Stimulated activated CD4-positive, alpha-beta T cell treated with anti-CD3 and anti-CD28 coated beads, Interleukin-15, amount 100 ng/mL, for 48 hours (primary cell): ENCODE data around the gene BTRC.
A peak's percentile ranks its signal among the peaks of the same experiment; 100 is the strongest.
"Not testable (repeated sequence)": the region's sequence is repeated elsewhere in the genome, so short reads cannot be mapped to it uniquely, and the experiment has no call there.

Source experiments
- DNase-seq, 2 donors: peaks; one replicate each; pipeline ENCODE4 v3.0.0-alpha.2; 2020; ENCODE audit warnings: low read depth in 2 of 2

BTRC gene

DNA sequence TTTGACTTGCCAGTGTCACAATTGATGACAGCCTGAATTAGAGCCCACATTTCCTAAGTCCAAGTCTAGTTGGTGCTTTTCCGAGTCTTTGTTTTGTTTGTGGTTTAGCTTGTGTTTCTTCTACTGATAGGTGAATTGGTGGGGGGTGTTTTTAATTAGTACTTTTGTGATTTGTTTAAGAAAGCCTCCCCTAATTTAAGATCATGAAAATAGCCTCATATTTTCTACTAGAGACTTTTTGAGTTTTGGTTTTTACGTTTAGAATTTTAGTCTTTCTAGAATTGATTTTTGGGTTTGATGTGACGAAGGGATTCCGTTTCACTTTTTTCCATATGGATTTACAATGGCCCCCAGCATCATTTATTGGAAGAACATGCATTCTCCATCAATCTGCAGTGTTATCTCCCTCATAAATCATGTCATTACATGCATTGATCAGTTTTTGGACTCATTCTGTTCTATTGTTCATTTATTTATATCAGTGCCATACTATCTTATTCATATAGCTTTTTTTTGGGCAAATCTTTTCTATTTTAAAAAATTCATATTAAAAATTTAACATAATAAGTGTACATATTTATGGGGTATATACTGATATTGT, 32.8 kb downstream of the BTRC start:
- DNase-seq, result no peak

- no peak for DNase-seq
Observed at GRCh38 chr10:101388676-101389276, 34.8 kb downstream of the BTRC start.

GRCh38 chr10:101389532-101389931, 35.6 kb downstream of the BTRC start:
- DNase-seq, result not testable (repeated sequence)

GRCh38 chr10:101389986-101390531, 36.1 kb downstream of the BTRC start:
- DNase-seq, result no peak

DNA sequence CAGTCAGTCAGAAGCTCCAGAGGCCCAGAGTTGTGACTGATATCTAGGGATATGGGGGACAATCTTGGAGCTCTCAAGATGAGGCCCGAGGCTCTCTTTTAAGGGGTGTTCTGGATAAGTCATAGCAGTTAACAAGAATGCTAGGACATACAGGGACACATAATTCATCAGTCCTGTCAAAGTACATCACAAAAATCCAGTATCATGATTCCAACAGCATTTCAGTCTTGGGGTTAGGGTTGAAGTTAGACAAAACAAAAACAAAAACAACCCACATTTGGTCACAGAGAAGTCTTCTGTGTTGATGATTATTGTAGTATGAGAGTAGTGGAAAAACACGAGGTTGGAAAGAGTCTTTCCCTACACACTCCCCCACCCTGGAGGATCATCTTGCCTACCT, 39.4 kb downstream of the BTRC start:
- DNase-seq, result no peak

GRCh38 chr10:101394524-101395133, 40.7 kb downstream of the BTRC start:
- no peak for DNase-seq

GRCh38 chr10:101397140-101397539, 43.2 kb downstream of the BTRC start:
- no peak for DNase-seq

GRCh38 chr10:101400585-101400984, 46.6 kb downstream of the BTRC start:
- DNase-seq, result no peak

DNA sequence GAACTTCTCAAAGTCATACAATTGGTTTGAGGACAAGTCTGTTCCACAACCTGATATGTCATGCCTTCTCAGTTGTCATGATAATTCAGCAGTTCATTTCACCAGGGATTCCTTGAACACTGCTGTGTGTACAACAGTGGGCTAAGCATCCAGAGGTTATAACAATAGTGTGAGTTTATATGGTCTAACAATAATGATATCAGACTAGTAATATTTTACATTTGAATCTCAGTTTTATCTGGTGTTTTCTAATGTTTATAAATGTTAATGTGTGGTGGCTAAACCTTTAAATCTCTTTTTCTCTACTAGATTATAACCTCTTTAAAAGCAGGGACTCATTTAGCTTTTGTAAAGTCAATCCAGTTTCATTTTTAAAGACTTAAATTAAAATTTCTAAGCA, 48.7 kb downstream of the BTRC start:
- no peak for DNase-seq

- DNase-seq, result no peak
Observed at GRCh38 chr10:101403161-101403560, 49.2 kb downstream of the BTRC start.

DNA sequence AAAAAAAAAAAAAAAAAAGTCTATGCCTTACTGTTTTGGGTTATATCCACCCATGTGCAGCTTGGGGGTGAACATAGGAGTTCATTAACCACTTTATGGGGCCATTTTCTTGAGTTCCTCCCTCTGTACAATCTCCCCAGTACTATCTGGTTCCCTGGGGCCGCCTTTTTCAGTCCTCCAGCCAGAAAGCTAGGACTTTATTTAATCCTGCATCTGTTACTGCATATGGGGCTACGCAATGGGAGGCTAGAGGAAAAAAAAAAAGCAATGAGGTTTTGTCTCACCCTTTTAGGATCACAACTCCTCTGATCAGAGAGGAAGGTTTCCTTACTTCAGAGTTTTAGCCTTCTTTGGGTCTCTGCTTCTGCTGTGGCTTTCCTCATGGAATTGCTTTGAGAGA, 51.0 kb downstream of the BTRC start:
- no peak for DNase-seq

GRCh38 chr10:101411598-101411997, 57.6 kb downstream of the BTRC start:
- DNase-seq, result no peak

DNA sequence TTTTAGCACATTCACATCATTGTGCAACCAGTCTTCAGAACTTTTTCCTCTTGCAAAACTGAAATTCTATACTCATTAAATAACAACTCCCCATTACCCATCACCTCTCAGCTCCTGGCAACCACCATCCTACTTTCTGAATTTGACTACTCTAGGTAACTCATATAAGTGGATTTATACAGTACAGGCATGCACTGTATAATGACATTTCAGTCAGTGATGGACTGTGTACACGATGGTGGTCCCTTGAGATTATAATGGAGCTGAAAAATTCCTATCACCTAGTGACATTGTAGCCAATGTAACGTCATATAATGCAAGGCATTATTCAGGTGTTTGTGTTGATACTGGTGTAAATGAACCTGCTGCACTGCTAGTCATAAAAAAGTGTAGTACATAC, 60.1 kb downstream of the BTRC start:
- DNase-seq, result no peak

GRCh38 chr10:101415884-101416283, 61.9 kb downstream of the BTRC start:
- DNase-seq, result no peak

DNA sequence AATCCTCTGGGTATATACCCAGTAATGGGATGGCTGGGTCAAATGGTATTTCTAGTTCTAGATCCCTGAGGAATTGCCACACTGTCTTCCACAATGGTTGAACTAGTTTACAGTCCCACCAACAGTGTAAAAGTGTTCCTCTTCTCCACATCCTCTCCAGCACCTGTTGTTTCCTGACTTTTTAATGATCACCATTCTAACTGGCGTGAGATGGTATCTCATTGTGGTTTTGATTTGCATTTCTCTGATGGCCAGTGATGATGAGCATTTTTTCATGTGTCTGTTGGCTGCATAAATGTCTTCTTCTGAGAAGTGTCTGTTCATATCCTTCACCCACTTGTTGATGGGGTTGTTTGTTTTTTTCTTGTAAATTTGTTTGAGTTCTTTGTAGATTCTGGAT, 68.0 kb downstream of the BTRC start:
- DNase-seq, result not testable (repeated sequence)

DNA sequence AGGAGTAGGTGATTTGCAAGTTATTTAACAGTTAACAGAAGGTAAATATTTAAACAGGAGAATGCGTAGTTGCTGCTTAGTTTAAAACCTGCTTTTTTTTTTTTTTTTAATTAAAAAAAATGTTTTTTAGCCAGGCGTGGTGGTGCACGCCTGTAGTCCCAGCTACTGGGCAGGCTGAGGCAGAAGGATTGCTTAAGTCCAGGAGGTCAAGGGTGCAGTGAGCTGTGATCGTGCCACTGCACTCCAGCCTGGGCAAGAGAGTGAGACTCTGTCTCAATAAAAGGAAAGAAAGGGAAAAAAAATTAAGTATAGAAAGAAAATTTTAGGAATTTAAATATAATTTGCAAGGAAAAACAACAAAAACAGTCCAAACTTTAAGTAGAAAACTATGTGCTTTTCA, 71.6 kb downstream of the BTRC start:
- DNase-seq, result no peak

GRCh38 chr10:101428036-101428435, 74.1 kb downstream of the BTRC start:
- DNase-seq, result no peak

- DNase-seq, result no peak
Observed at GRCh38 chr10:101429423-101429822, 75.5 kb downstream of the BTRC start.

- no peak for DNase-seq
Observed at GRCh38 chr10:101436302-101436701, 82.3 kb downstream of the BTRC start.

DNA sequence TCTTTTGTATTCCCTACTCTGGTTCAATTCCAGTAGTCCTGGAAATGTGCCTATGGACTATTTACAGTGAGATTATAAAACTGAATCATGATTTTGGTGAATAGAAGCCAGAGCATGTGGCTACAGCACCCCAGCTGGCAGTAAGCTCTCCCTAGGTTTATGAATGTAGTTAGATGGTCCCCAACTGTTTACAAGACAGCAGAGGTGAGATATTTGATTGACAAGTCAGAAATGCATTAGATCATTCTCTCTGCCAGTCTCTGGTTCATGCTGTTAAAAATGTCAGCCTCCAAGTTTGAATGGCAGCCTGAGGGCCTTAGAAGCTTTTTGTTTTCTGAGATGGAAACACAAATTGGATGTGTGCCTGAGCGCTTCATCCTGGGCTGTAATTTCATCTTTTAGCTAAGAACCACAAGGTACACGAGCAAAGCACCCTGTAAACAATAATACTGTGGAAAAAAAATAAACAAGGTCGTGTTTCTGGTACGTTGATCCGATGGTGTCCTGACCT, 85.0 kb downstream of the BTRC start:
- DNase-seq, result no peak

- peak in 1 of 2 donors; percentile 1 for DNase-seq
Observed at GRCh38 chr10:101441541-101442455, 87.8 kb downstream of the BTRC start.

DNA sequence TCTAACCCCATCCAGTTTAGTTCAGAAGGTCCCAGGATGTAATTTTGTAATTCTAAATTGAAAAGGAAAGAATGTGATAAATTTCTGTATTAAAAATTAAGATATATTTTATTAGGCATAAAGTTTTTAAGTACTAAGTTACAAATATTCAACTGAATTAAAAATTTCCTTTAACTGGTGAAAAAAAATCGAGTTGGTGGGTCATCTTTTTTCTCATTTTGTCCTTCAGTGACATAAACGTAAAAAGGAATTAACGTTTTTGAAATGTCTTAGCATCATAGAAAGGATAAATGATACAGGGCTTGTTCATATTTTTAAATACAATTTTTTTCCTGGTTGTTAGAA, 88.5 kb downstream of the BTRC start:
- no peak for DNase-seq
